Endodermal cell (in vitro differentiated cells): ENCODE results near the gene CCT6B. TPM values are rescaled to one million over a fixed set of nuclear protein-coding genes. Genes with fewer than 3 reads are reported as not detected.

Experiments used
- DNase-seq: peaks from one replicate; pipeline ENCODE4 v3.0.0-alpha.2; 2017
- H3K27ac ChIP-seq: 2 replicates; pipeline ENCODE4 v1.5.1; 2013; ENCODE audit warnings: mild to moderate bottlenecking, low read depth, low read length, moderate library complexity
- H3K27me3 ChIP-seq: 2 replicates; pipeline ENCODE4 v1.6.1; 2013; ENCODE audit warnings: mild to moderate bottlenecking, low read length, moderate library complexity; ENCODE audit not compliant: insufficient read depth, control insufficient read depth, poor library complexity, severe bottlenecking
- H3K36me3 ChIP-seq: 2 replicates; pipeline ENCODE4 v1.7.0; 2013; ENCODE audit warnings: mild to moderate bottlenecking, low read length, moderate library complexity; ENCODE audit not compliant: control insufficient read depth, insufficient read depth
- H3K4me1 ChIP-seq: one replicate; pipeline ENCODE4 v1.7.0; 2013; ENCODE audit warnings: low read length; ENCODE audit not compliant: control insufficient read depth, insufficient read depth
- H3K4me3 ChIP-seq: 2 replicates; pipeline ENCODE4 v1.5.1; 2013; ENCODE audit warnings: mild to moderate bottlenecking, low read length, moderate library complexity
- H3K9ac ChIP-seq: 2 replicates; pipeline ENCODE4 v1.6.1; 2013; ENCODE audit warnings: mild to moderate bottlenecking, low read length, moderate library complexity; ENCODE audit not compliant: poor library complexity, severe bottlenecking; ENCODE audit errors: extremely low read depth
- H3K9me3 ChIP-seq: 2 replicates; pipeline ENCODE4 v1.6.1; 2013; ENCODE audit warnings: mild to moderate bottlenecking, low read length, moderate library complexity; ENCODE audit not compliant: control insufficient read depth
- H3K27ac Mint-ChIP-seq: 2 replicates; pipeline ENCODE4 v1.8.0; 2020; ENCODE audit warnings: mixed read lengths
- H3K27me3 Mint-ChIP-seq: 2 replicates; pipeline ENCODE4 v1.8.0; 2021; ENCODE audit warnings: mild to moderate bottlenecking, mixed read lengths; ENCODE audit not compliant: insufficient read depth
- H3K36me3 Mint-ChIP-seq: 2 replicates; pipeline ENCODE4 v1.8.0; 2020; ENCODE audit warnings: low read depth, mixed read lengths
- H3K4me1 Mint-ChIP-seq: 2 replicates; pipeline ENCODE4 v1.8.0; 2020; ENCODE audit warnings: mixed read lengths
- H3K4me3 Mint-ChIP-seq: 2 replicates; pipeline ENCODE4 v1.8.0; 2020; ENCODE audit warnings: mild to moderate bottlenecking, moderate library complexity, mixed read lengths
- H3K9me3 Mint-ChIP-seq: 2 replicates; pipeline ENCODE4 v1.8.0; 2020; ENCODE audit warnings: mild to moderate bottlenecking, mixed read lengths
- WGBS, 2 experiments: methylation state at CpG; one replicate each; pipeline versions ENCODE4 v1.1.5 to v1.1.7; 2013; ENCODE audit warnings: missing lambda C conversion rate in 2 of 2, mixed read lengths in 1 of 2; ENCODE audit not compliant: insufficient coverage in 1 of 2, insufficient read length in 1 of 2; 5-methylcytosine and 5-hydroxymethylcytosine counted together
- total RNA-seq, 2 donors: library from RNA; stranded (reverse); fragmentation: NEBNext Ultra II Directional in 1 of 2; extraction: Animal tissue kit (Norgen Biotek cat#: 25700) in 1 of 2; gene quantifications; 2 replicates in 1 of 2; 3 replicates in 1 of 2; pipeline ENCODE4 v1.2.1, GENCODE V29; 2021
- TF ChIP-seq, protein P1 (sequence below): fragments of 200-600 bp; sonication (generic); conservative IDR thresholded peaks from 2 replicates; pipeline ENCODE4 v1.5.0; 2021; ENCODE audit warnings: antibody characterized with exemption, mild to moderate bottlenecking

Gene CCT6B
- total RNA-seq, 2 donors from 2014 or later = 0.88 to 2.8 TPM

DNA sequence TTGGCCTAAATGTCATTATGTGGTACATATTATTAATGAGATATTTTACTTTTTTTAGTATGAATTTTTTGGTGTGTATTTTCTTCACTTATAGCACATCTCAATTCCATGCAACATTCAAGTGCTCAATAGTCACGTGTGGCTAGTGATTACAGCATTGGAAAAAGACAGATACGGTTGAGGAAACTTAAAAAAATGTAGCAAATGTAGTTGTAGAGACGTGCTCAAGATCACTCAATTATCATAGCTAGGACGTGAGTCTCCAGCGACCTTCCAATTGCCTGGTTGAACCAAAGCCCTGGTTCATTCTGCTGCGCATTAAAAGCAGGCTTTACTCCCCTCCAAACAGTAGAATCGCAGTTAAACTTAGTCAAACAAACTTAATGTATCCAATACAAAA is 17.9 kb upstream of the CCT6B start:
- Mint-ChIP-seq H3K9me3 (no peaks in the 10 kb centered on the region), H3K4me3 (no peak overlapping the region), H3K27ac (no peak overlapping the region), H3K27me3 (no peaks in the 10 kb centered on the region), H3K4me1 (peaks cover 36% of the 10 kb centered on the region), H3K36me3 (peaks cover 13% of the 10 kb centered on the region)
- Histone ChIP-seq H3K9me3 (no peaks in the 10 kb centered on the region), H3K27me3 (no peaks in the 10 kb centered on the region), H3K4me3 (peak overlapping the region; percentile 90), H3K27ac (no peak overlapping the region), H3K36me3 (peaks cover 15% of the 10 kb centered on the region), H3K4me1 (no peaks in the 10 kb centered on the region), H3K9ac (no peak overlapping the region)
- TF ChIP-seq, protein P1, sequence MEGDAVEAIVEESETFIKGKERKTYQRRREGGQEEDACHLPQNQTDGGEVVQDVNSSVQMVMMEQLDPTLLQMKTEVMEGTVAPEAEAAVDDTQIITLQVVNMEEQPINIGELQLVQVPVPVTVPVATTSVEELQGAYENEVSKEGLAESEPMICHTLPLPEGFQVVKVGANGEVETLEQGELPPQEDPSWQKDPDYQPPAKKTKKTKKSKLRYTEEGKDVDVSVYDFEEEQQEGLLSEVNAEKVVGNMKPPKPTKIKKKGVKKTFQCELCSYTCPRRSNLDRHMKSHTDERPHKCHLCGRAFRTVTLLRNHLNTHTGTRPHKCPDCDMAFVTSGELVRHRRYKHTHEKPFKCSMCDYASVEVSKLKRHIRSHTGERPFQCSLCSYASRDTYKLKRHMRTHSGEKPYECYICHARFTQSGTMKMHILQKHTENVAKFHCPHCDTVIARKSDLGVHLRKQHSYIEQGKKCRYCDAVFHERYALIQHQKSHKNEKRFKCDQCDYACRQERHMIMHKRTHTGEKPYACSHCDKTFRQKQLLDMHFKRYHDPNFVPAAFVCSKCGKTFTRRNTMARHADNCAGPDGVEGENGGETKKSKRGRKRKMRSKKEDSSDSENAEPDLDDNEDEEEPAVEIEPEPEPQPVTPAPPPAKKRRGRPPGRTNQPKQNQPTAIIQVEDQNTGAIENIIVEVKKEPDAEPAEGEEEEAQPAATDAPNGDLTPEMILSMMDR = no peak
- WGBS, 2 experiments = 94 to 96% methylated on average over 7 of the region's 7 CpGs
- no peak for DNase-seq

DNA sequence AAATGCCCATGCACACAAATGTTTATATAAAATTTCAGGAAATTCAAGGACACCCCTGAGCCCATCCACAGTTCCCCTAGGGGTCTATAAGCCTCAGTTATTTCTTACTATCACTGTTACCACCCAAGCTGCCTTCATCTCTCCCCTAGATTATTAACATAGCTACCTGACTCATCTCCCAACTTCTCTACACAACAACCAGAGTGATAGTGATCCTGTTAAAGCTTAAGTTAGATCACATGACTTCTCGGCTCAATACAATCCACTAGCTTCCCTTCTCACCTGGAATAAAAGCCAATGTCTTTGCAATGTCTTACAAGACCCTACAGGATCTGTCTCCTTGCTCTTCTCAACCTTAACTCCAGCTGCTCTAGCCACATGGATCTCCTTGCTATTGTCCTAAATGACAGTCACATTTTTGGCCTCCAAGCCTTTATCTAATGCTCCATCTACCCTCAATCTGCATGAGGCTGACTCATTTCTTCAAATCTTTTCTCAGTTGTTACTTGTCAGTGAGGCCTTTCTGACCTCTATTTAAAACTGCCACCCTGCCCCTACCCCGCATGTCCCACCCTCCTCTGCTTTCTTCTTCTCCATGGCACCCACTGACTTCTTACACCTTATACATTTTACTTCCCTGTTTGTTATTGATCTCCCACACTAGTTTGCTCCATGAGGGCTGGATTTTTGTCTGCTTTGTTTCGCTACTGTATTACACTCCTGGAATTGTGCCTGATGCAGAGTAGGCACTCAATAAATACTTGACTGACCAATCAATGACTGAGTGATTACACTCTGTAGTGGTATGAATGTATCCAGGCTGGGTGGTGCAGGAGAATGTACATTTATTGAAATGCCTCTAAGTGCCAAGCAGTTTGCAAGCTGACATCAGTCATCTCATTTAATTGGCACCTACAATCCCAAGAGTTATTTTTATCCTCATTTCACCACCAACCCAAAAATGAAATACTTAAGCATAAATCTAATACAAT is 13.8 kb upstream of the CCT6B start:
- H3K9ac ChIP-seq = no peak overlapping the region
- no peak for DNase-seq
- WGBS, 2 experiments = 80 to 88% methylated on average over 2 to 3 of the region's 3 CpGs
- no peaks in the 10 kb centered on the region for H3K4me1 ChIP-seq
- TF ChIP-seq, protein P1 = no peak
- no peaks in the 10 kb centered on the region for H3K36me3 ChIP-seq
- H3K4me1 Mint-ChIP-seq = peaks cover 18% of the 10 kb centered on the region
- no peaks in the 10 kb centered on the region for H3K9me3 Mint-ChIP-seq
- no peak overlapping the region for H3K4me3 ChIP-seq
- no peaks in the 10 kb centered on the region for H3K27me3 Mint-ChIP-seq
- peak overlapping the region; percentile 10 for H3K27ac Mint-ChIP-seq
- no peak overlapping the region for H3K27ac ChIP-seq
- H3K9me3 ChIP-seq = no peaks in the 10 kb centered on the region
- H3K4me3 Mint-ChIP-seq = no peak overlapping the region
- H3K36me3 Mint-ChIP-seq = no peaks in the 10 kb centered on the region
- H3K27me3 ChIP-seq = no peaks in the 10 kb centered on the region

DNA sequence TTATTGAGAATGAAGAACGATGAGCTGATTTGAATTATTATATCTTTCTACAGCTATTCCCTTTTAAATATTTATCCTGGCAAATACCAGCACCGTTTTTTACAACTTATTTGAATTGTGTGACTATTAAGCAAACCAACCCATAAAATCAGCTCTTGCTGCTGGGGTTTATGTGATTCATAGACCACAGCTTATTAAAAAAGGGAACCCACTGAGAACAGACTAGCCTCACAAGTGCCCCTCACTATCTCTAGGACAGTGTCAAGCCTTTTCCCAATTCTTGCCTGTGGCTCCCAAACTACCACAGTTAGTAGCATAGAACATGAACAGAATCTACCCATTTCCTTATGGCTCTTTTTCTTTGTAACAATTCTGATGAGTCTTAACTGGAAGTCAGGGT is 12.9 kb upstream of the CCT6B start:
- 77% methylated on average over 2 of the region's 2 CpGs; no CpG with 5 or more reads in 1 of the 2 experiments for WGBS, 2 experiments
- H3K36me3 ChIP-seq = no peaks in the 10 kb centered on the region

More for the DNA sequence above, 12.9 kb upstream of the CCT6B start:
- DNase-seq = no peak
- Histone ChIP-seq H3K27ac (no peak overlapping the region), H3K4me3 (no peak overlapping the region), H3K9ac (no peak overlapping the region), H3K27me3 (no peaks in the 10 kb centered on the region), H3K4me1 (no peaks in the 10 kb centered on the region), H3K9me3 (no peaks in the 10 kb centered on the region)
- Mint-ChIP-seq H3K36me3 (no peaks in the 10 kb centered on the region), H3K4me1 (peaks cover 12% of the 10 kb centered on the region), H3K9me3 (no peaks in the 10 kb centered on the region), H3K27me3 (no peaks in the 10 kb centered on the region), H3K4me3 (no peak overlapping the region), H3K27ac (no peak overlapping the region)
- TF ChIP-seq, protein P1 = no peak
